GM21423 (cell line): Measurements from ENCODE around the gene CD6.

Source experiments
- ATAC-seq: cut with Tn5 transposase; IDR thresholded peaks from one replicate; pipeline ENCODE4 v1.9.1; 2021; ENCODE audit warnings: mild to moderate bottlenecking, moderate library complexity; ENCODE audit not compliant: unreplicated experiment

The CD6 gene

GRCh38 chr11:61024938-61025820 is 53.7 kb downstream of the CD6 start:
- ATAC-seq: no peak

GRCh38 chr11:61025821-61026120 is 54.3 kb downstream of the CD6 start:
- ATAC-seq: no peak

GRCh38 chr11:61026121-61027031 is 54.9 kb downstream of the CD6 start:
- ATAC-seq: no peak

GRCh38 chr11:61027141-61027840 is 55.8 kb downstream of the CD6 start:
- no peak for ATAC-seq

- ATAC-seq: peak; percentile 87
These were observed 56.8 kb downstream of the CD6 start for GRCh38 chr11:61028135-61028729.

- no peak for ATAC-seq
These were observed 61.3 kb downstream of the CD6 start for GRCh38 chr11:61032824-61033223.

- ATAC-seq: no peak
These were observed 61.9 kb downstream of the CD6 start for GRCh38 chr11:61033417-61033816.

GRCh38 chr11:61034111-61034510 is 62.6 kb downstream of the CD6 start:
- ATAC-seq: no peak

GRCh38 chr11:61034704-61035525 is 63.4 kb downstream of the CD6 start:
- no peak for ATAC-seq

GRCh38 chr11:61035526-61035835 is 64.0 kb downstream of the CD6 start:
- ATAC-seq: no peak

- ATAC-seq: no peak
These were observed 66.1 kb downstream of the CD6 start for GRCh38 chr11:61037441-61038093.

GRCh38 chr11:61039916-61040315 is 68.4 kb downstream of the CD6 start:
- no peak for ATAC-seq

GRCh38 chr11:61041755-61042518 is 70.5 kb downstream of the CD6 start:
- peak; percentile 86 for ATAC-seq

GRCh38 chr11:61042537-61042936 is 71.1 kb downstream of the CD6 start:
- ATAC-seq: no peak

- ATAC-seq: no peak
These were observed 71.6 kb downstream of the CD6 start for GRCh38 chr11:61042961-61043540.

GRCh38 chr11:61045271-61045670 is 73.8 kb downstream of the CD6 start:
- ATAC-seq: no peak

GRCh38 chr11:61046833-61047232 is 75.4 kb downstream of the CD6 start:
- ATAC-seq: no peak

GRCh38 chr11:61048368-61049062 is 77.0 kb downstream of the CD6 start:
- no peak for ATAC-seq
